ENCODE measurements around the gene HLA-DMA.
"Not testable (repeated sequence)": the region's sequence is repeated elsewhere in the genome, so short reads cannot be mapped to it uniquely, and the experiment has no call there.

HLA-DMA gene

GRCh38 chr6:32949113-32949512, 3.8 kb downstream of the HLA-DMA start:
- TF ChIP-seq FOXA1 (IDR thresholded peaks at IDR 0.05), result no peak
- TF ChIP-seq SUZ12 (IDR thresholded peaks at IDR 0.05), result no peak
- TF ChIP-seq LEF1 (IDR thresholded peaks at IDR 0.05; ENCODE audit: borderline replicate concordance), result no peak
- no peak for TF ChIP-seq NFRKB (IDR thresholded peaks at IDR 0.05)
- TF ChIP-seq FOXM1 (IDR thresholded peaks at IDR 0.05; ENCODE audit: borderline replicate concordance), result no peak
- TF ChIP-seq ZNF384 (IDR thresholded peaks at IDR 0.05), result no peak
- TF ChIP-seq TARDBP (IDR thresholded peaks at IDR 0.05), result no peak
- no peak for DNase-seq (ENCODE audit: extremely low spot score)
- ChIA-PET CTCF (no interaction called here), POLR2A (interaction anchor here (1.1 kb wide), 1 partner anchor 23 kb away, joined by 7 read pairs; no protein-coding TSS in a partner anchor)

GRCh38 chr6:32947552-32948465, 5.1 kb downstream of the HLA-DMA start:
- DNase-seq (ENCODE audit: extremely low spot score), result peak; percentile 59
- ChIA-PET CTCF (interaction anchor here (0.8 to 2.0 kb wide), 4 partner anchors 15 to 71 kb away, joined by 3 to 14 read pairs (median 4); no protein-coding TSS in a partner anchor), POLR2A (interaction anchor here (0.5 to 1.3 kb wide), 4 partner anchors 22 to 54 kb away, joined by 3 to 11 read pairs (median 8); no protein-coding TSS in a partner anchor)
- no peak for TF ChIP-seq SP1 (IDR thresholded peaks at IDR 0.05)
- TF ChIP-seq FOXK2 (IDR thresholded peaks at IDR 0.05), result no peak
- TF ChIP-seq NFRKB (IDR thresholded peaks at IDR 0.05), result no peak
- no peak for TF ChIP-seq L3MBTL2 (conservative IDR thresholded peaks at IDR 0.05)
- no peak for TF ChIP-seq ELF4 (IDR thresholded peaks at IDR 0.05)
- TF ChIP-seq LEF1 (IDR thresholded peaks at IDR 0.05; ENCODE audit: borderline replicate concordance), result no peak
- no peak for TF ChIP-seq ZNF384 (IDR thresholded peaks at IDR 0.05)
- no peak for TF ChIP-seq BHLHE40 (IDR thresholded peaks at IDR 0.05; ENCODE audit: borderline replicate concordance)
- no peak for TF ChIP-seq ARNT (IDR thresholded peaks at IDR 0.05)

- CTCF ChIA-PET, result interaction anchor here (1.8 to 2.0 kb wide), 2 partner anchors 14 to 38 kb away, joined by 5 to 14 read pairs; no protein-coding TSS in a partner anchor
- POLR2A ChIA-PET, result interaction anchor here (0.9 to 1.3 kb wide), 2 partner anchors 25 to 53 kb away, joined by 8 to 11 read pairs; no protein-coding TSS in a partner anchor
- TF ChIP-seq BHLHE40 (IDR thresholded peaks at IDR 0.05; ENCODE audit: borderline replicate concordance), result no peak
- no peak for DNase-seq (ENCODE audit: extremely low spot score)
Measured at GRCh38 chr6:32946893-32947292, 6.0 kb downstream of the HLA-DMA start.

GRCh38 chr6:32945953-32946352, 6.9 kb downstream of the HLA-DMA start:
- TF ChIP-seq CTBP1 (IDR thresholded peaks at IDR 0.05; ENCODE audit: borderline replicate concordance) (no peak), FOXA1 (IDR thresholded peaks at IDR 0.05) (no peak), TARDBP (IDR thresholded peaks at IDR 0.05) (no peak), SUZ12 (IDR thresholded peaks at IDR 0.05) (no peak), SP1 (IDR thresholded peaks at IDR 0.05) (no peak), FOXK2 (IDR thresholded peaks at IDR 0.05) (no peak), FOXM1 (IDR thresholded peaks at IDR 0.05; ENCODE audit: borderline replicate concordance) (no peak), PKNOX1 (IDR thresholded peaks at IDR 0.05) (no peak), BHLHE40 (IDR thresholded peaks at IDR 0.05; ENCODE audit: borderline replicate concordance) (no peak)
- CTCF ChIA-PET, result no interaction called here
- POLR2A ChIA-PET, result no interaction called here
- no peak for DNase-seq (ENCODE audit: extremely low spot score)

GRCh38 chr6:32945108-32945760, 7.7 kb downstream of the HLA-DMA start:
- no peak for DNase-seq (ENCODE audit: extremely low spot score)
- CTCF ChIA-PET, result interaction anchor here (0.9 to 1.6 kb wide), 2 partner anchors 8 to 59 kb away, joined by 4 to 6 read pairs; partner anchors contain the start of gene HLA-DMA

GRCh38 chr6:32943864-32944649, 8.8 kb downstream of the HLA-DMA start:
- no peak for DNase-seq (ENCODE audit: extremely low spot score)
- TF ChIP-seq PKNOX1 (IDR thresholded peaks at IDR 0.05) (no peak), FOXK2 (IDR thresholded peaks at IDR 0.05) (no peak), NFRKB (IDR thresholded peaks at IDR 0.05) (no peak), CTBP1 (IDR thresholded peaks at IDR 0.05; ENCODE audit: borderline replicate concordance) (no peak), ELF4 (IDR thresholded peaks at IDR 0.05) (no peak), HDGF (IDR thresholded peaks at IDR 0.05; ENCODE audit: borderline replicate concordance) (no peak), SP1 (IDR thresholded peaks at IDR 0.05) (no peak), LEF1 (IDR thresholded peaks at IDR 0.05; ENCODE audit: borderline replicate concordance) (no peak), TARDBP (IDR thresholded peaks at IDR 0.05) (no peak), ARNT (IDR thresholded peaks at IDR 0.05) (no peak)
- CTCF ChIA-PET, result interaction anchor here (0.6 to 2.2 kb wide), 7 partner anchors 9 to 1821 kb away, joined by 3 to 6 read pairs (median 4); partner anchors contain the start of genes HLA-DMA and TAP2
- POLR2A ChIA-PET, result interaction anchor here (10.9 kb wide), 1 partner anchor 28 kb away, joined by 113 read pairs; no protein-coding TSS in a partner anchor

More at GRCh38 chr6:32945108-32945760, 7.7 kb downstream of the HLA-DMA start:
- POLR2A ChIA-PET, result no interaction called here
- TF ChIP-seq SP1 (IDR thresholded peaks at IDR 0.05) (no peak), PKNOX1 (IDR thresholded peaks at IDR 0.05) (no peak), ZNF384 (IDR thresholded peaks at IDR 0.05) (no peak), FOXA1 (IDR thresholded peaks at IDR 0.05) (no peak), SUZ12 (IDR thresholded peaks at IDR 0.05) (no peak), FOXK2 (IDR thresholded peaks at IDR 0.05) (no peak)

- ChIA-PET POLR2A (interaction anchor here (1.9 to 10.9 kb wide), 3 partner anchors 11 to 48 kb away, joined by 7 to 113 read pairs (median 16); no protein-coding TSS in a partner anchor), CTCF (interaction anchor here (1.0 to 4.7 kb wide), 6 partner anchors 9 to 104 kb away, joined by 3 to 21 read pairs (median 5); partner anchors contain the start of genes HLA-DMA and TAP2)
- not testable (repeated sequence) for DNase-seq (ENCODE audit: extremely low spot score)
Measured at GRCh38 chr6:32942555-32943123, 10.3 kb downstream of the HLA-DMA start.
